Measurements from ENCODE around the gene IGLL1. TPM values are rescaled to one million over a fixed set of nuclear protein-coding genes. Genes with fewer than 3 reads are reported as not detected.

Gene IGLL1
- total RNA-seq, 4 donors from 2014 or later, result not detected

- no peak for TF ChIP-seq CTCF (IDR thresholded peaks at IDR 0.05; ENCODE audit: low read depth)
Observed at GRCh38 chr22:23533328-23533762, 46.7 kb downstream of the IGLL1 start.

GRCh38 chr22:23532731-23533130, 47.4 kb downstream of the IGLL1 start:
- TF ChIP-seq CTCF (IDR thresholded peaks at IDR 0.05; ENCODE audit: low read depth), result no peak

- TF ChIP-seq CTCF (IDR thresholded peaks at IDR 0.05; ENCODE audit: low read depth), result no peak
Observed at GRCh38 chr22:23531966-23532705, 48.0 kb downstream of the IGLL1 start.

- TF ChIP-seq CTCF (IDR thresholded peaks at IDR 0.05; ENCODE audit: low read depth), result no peak
Observed at GRCh38 chr22:23531283-23531956, 48.7 kb downstream of the IGLL1 start.

GRCh38 chr22:23530766-23531282, 49.3 kb downstream of the IGLL1 start:
- TF ChIP-seq CTCF (IDR thresholded peaks at IDR 0.05; ENCODE audit: low read depth), result no peak

- TF ChIP-seq CTCF (IDR thresholded peaks at IDR 0.05; ENCODE audit: low read depth), result no peak
Observed at GRCh38 chr22:23530106-23530505, 50.0 kb downstream of the IGLL1 start.
